ENCODE results near the gene PPP6R3.
A peak's percentile ranks its signal among the peaks of the same experiment; 100 is the strongest.

PPP6R3 gene

GRCh38 chr11:68501813-68502212 lies 41.3 kb downstream of the PPP6R3 start:
- no peaks in the 10 kb centered on the region for H3K9me3 Mint-ChIP-seq
- DNase-seq (ENCODE audit: low spot score in 2 of 2), result no peak
- ATAC-seq (ENCODE audit: low read depth), result no peak
- H3K4me1 Mint-ChIP-seq, result peaks cover 65% of the 10 kb centered on the region
- H3K27ac Mint-ChIP-seq, result no peak overlapping the region
- no peaks in the 10 kb centered on the region for H3K27me3 Mint-ChIP-seq
- no peak overlapping the region for H3K4me3 Mint-ChIP-seq
- peaks cover 3% of the 10 kb centered on the region for H3K36me3 Mint-ChIP-seq

GRCh38 chr11:68503251-68503687 lies 42.7 kb downstream of the PPP6R3 start:
- Mint-ChIP-seq H3K4me1 (peaks cover 68% of the 10 kb centered on the region), H3K4me3 (no peak overlapping the region), H3K27ac (peak overlapping the region; percentile 39), H3K27me3 (no peaks in the 10 kb centered on the region), H3K36me3 (peaks cover 8% of the 10 kb centered on the region), H3K9me3 (no peaks in the 10 kb centered on the region)
- ATAC-seq (ENCODE audit: low read depth) (no peak), DNase-seq (ENCODE audit: low spot score in 2 of 2) (no peak)

- peak overlapping the region; percentile 39 for H3K27ac Mint-ChIP-seq
- ATAC-seq (ENCODE audit: low read depth), result no peak
- H3K4me1 Mint-ChIP-seq, result peaks cover 66% of the 10 kb centered on the region
- no peak overlapping the region for H3K4me3 Mint-ChIP-seq
- no peak for DNase-seq (ENCODE audit: low spot score in 2 of 2)
- peaks cover 8% of the 10 kb centered on the region for H3K36me3 Mint-ChIP-seq
- H3K27me3 Mint-ChIP-seq, result no peaks in the 10 kb centered on the region
- no peaks in the 10 kb centered on the region for H3K9me3 Mint-ChIP-seq
Observed at GRCh38 chr11:68503792-68504191, 43.2 kb downstream of the PPP6R3 start.

GRCh38 chr11:68504432-68505066 lies 44.0 kb downstream of the PPP6R3 start:
- Mint-ChIP-seq H3K27ac (peak overlapping the region; percentile 76), H3K36me3 (peaks cover 8% of the 10 kb centered on the region), H3K4me1 (peaks cover 64% of the 10 kb centered on the region), H3K9me3 (no peaks in the 10 kb centered on the region), H3K27me3 (no peaks in the 10 kb centered on the region), H3K4me3 (no peak overlapping the region)
- ATAC-seq (ENCODE audit: low read depth) (no peak), DNase-seq (ENCODE audit: low spot score in 2 of 2) (no peak)

- Mint-ChIP-seq H3K9me3 (no peaks in the 10 kb centered on the region), H3K4me1 (peaks cover 61% of the 10 kb centered on the region), H3K27ac (no peak overlapping the region), H3K36me3 (peaks cover 8% of the 10 kb centered on the region), H3K27me3 (no peaks in the 10 kb centered on the region), H3K4me3 (no peak overlapping the region)
- no peak for DNase-seq (ENCODE audit: low spot score in 2 of 2)
- ATAC-seq (ENCODE audit: low read depth), result no peak
Observed at GRCh38 chr11:68505596-68505995, 45.0 kb downstream of the PPP6R3 start.

- Mint-ChIP-seq H3K27ac (peak overlapping the region; percentile 32), H3K36me3 (peaks cover 11% of the 10 kb centered on the region), H3K27me3 (no peaks in the 10 kb centered on the region), H3K4me1 (peaks cover 60% of the 10 kb centered on the region), H3K4me3 (no peak overlapping the region), H3K9me3 (no peaks in the 10 kb centered on the region)
- ATAC-seq (ENCODE audit: low read depth), result no peak
- no peak for DNase-seq (ENCODE audit: low spot score in 2 of 2)
Observed at GRCh38 chr11:68506908-68507307, 46.4 kb downstream of the PPP6R3 start.

- no peak for DNase-seq (ENCODE audit: low spot score in 2 of 2)
- H3K27me3 Mint-ChIP-seq, result no peaks in the 10 kb centered on the region
- H3K9me3 Mint-ChIP-seq, result no peaks in the 10 kb centered on the region
- peaks cover 10% of the 10 kb centered on the region for H3K36me3 Mint-ChIP-seq
- H3K27ac Mint-ChIP-seq, result peak overlapping the region; percentile 73
- H3K4me1 Mint-ChIP-seq, result peaks cover 54% of the 10 kb centered on the region
- no peak for ATAC-seq (ENCODE audit: low read depth)
- no peak overlapping the region for H3K4me3 Mint-ChIP-seq
Observed at GRCh38 chr11:68508425-68508824, 47.9 kb downstream of the PPP6R3 start.

GRCh38 chr11:68509066-68509465 lies 48.5 kb downstream of the PPP6R3 start:
- no peak for DNase-seq (ENCODE audit: low spot score in 2 of 2)
- Mint-ChIP-seq H3K4me1 (peaks cover 49% of the 10 kb centered on the region), H3K27me3 (no peaks in the 10 kb centered on the region), H3K36me3 (peaks cover 10% of the 10 kb centered on the region), H3K9me3 (no peaks in the 10 kb centered on the region), H3K27ac (peak overlapping the region; percentile 73), H3K4me3 (no peak overlapping the region)
- no peak for ATAC-seq (ENCODE audit: low read depth)

- no peak for DNase-seq (ENCODE audit: low spot score in 2 of 2)
- H3K36me3 Mint-ChIP-seq, result peaks cover 27% of the 10 kb centered on the region
- H3K4me3 Mint-ChIP-seq, result no peak overlapping the region
- H3K27ac Mint-ChIP-seq, result no peak overlapping the region
- no peak for ATAC-seq (ENCODE audit: low read depth)
- no peaks in the 10 kb centered on the region for H3K27me3 Mint-ChIP-seq
- peaks cover 28% of the 10 kb centered on the region for H3K4me1 Mint-ChIP-seq
- no peaks in the 10 kb centered on the region for H3K9me3 Mint-ChIP-seq
Observed at GRCh38 chr11:68513930-68514487, 53.5 kb downstream of the PPP6R3 start.

- H3K4me3 Mint-ChIP-seq, result no peak overlapping the region
- DNase-seq (ENCODE audit: low spot score in 2 of 2) (no peak), ATAC-seq (ENCODE audit: low read depth) (no peak)
- peaks cover 41% of the 10 kb centered on the region for H3K36me3 Mint-ChIP-seq
- H3K9me3 Mint-ChIP-seq, result no peaks in the 10 kb centered on the region
- peak overlapping the region; percentile 77 for H3K27ac Mint-ChIP-seq
- H3K27me3 Mint-ChIP-seq, result no peaks in the 10 kb centered on the region
- peaks cover 18% of the 10 kb centered on the region for H3K4me1 Mint-ChIP-seq
Observed at GRCh38 chr11:68517121-68517741, 56.7 kb downstream of the PPP6R3 start.

- DNase-seq (ENCODE audit: low spot score in 2 of 2) (no peak), ATAC-seq (ENCODE audit: low read depth) (no peak)
- H3K4me3 Mint-ChIP-seq, result no peak overlapping the region
- H3K27ac Mint-ChIP-seq, result no peak overlapping the region
- peaks cover 43% of the 10 kb centered on the region for H3K36me3 Mint-ChIP-seq
- no peaks in the 10 kb centered on the region for H3K27me3 Mint-ChIP-seq
- no peaks in the 10 kb centered on the region for H3K9me3 Mint-ChIP-seq
- peaks cover 19% of the 10 kb centered on the region for H3K4me1 Mint-ChIP-seq
Observed at GRCh38 chr11:68518191-68518590, 57.6 kb downstream of the PPP6R3 start.

- H3K9me3 Mint-ChIP-seq, result no peaks in the 10 kb centered on the region
- H3K36me3 Mint-ChIP-seq, result peaks cover 48% of the 10 kb centered on the region
- DNase-seq (ENCODE audit: low spot score in 2 of 2) (no peak), ATAC-seq (ENCODE audit: low read depth) (no peak)
- H3K27me3 Mint-ChIP-seq, result no peaks in the 10 kb centered on the region
- no peak overlapping the region for H3K4me3 Mint-ChIP-seq
- peak overlapping the region; percentile 25 for H3K27ac Mint-ChIP-seq
- peaks cover 24% of the 10 kb centered on the region for H3K4me1 Mint-ChIP-seq
Observed at GRCh38 chr11:68521969-68522652, 61.6 kb downstream of the PPP6R3 start.

- Mint-ChIP-seq H3K27ac (no peak overlapping the region), H3K9me3 (no peaks in the 10 kb centered on the region), H3K4me1 (peaks cover 29% of the 10 kb centered on the region), H3K4me3 (no peak overlapping the region), H3K36me3 (peaks cover 55% of the 10 kb centered on the region), H3K27me3 (no peaks in the 10 kb centered on the region)
- no peak for ATAC-seq (ENCODE audit: low read depth)
- no peak for DNase-seq (ENCODE audit: low spot score in 2 of 2)
Observed at GRCh38 chr11:68523033-68523432, 62.5 kb downstream of the PPP6R3 start.

GRCh38 chr11:68523743-68524142 lies 63.2 kb downstream of the PPP6R3 start:
- Mint-ChIP-seq H3K36me3 (peaks cover 55% of the 10 kb centered on the region), H3K4me3 (no peak overlapping the region), H3K27ac (peak overlapping the region; percentile 39), H3K4me1 (peaks cover 32% of the 10 kb centered on the region), H3K27me3 (no peaks in the 10 kb centered on the region), H3K9me3 (no peaks in the 10 kb centered on the region)
- DNase-seq (ENCODE audit: low spot score in 2 of 2) (no peak), ATAC-seq (ENCODE audit: low read depth) (no peak)
